Endometrial microvascular endothelial cells (primary cell): ENCODE measurements around the gene FAM24B. TPM values are rescaled to one million over a fixed set of nuclear protein-coding genes. Genes with fewer than 3 reads are reported as not detected.

Experiments used
- in situ Hi-C: cut with HindIII; loops from 2 replicates; pipeline ENCODE4 v1.10.0; 2017; ENCODE audit warnings: low sequenced_read_pairs, low pct_unique_long_range_greater_than_20kb; ENCODE audit errors: inconsistent ontology term
- total RNA-seq: library from RNA; depleted of rRNA; stranded (reverse); fragments of >200 nt; gene quantifications from one replicate; pipeline ENCODE4 v1.2.3, GENCODE V29; 2015; ENCODE audit errors: inconsistent ontology term

The FAM24B gene
- total RNA-seq, 1 donor from 2014 or later: 10.5 TPM

DNA sequence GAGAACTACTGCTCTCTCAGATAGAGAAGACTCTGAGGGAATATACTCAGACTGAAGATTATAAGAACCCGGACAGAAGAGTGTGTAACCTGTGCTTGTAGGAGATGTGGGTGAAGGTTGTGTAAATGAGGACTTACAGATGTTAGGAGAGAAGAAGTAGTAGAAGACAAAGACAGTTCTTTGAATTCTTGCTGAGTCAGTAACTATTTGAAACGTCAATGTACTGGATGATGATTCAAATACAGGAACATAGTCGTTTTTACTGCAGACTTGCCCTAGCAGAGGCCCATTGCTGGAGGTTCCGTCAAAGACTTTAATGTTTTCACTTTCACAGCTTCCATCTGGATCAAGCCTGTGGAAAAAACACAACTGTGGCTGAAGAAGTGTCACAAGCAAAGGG is 40.5 kb downstream of the FAM24B start:
- in situ Hi-C loops: no loop called here

DNA sequence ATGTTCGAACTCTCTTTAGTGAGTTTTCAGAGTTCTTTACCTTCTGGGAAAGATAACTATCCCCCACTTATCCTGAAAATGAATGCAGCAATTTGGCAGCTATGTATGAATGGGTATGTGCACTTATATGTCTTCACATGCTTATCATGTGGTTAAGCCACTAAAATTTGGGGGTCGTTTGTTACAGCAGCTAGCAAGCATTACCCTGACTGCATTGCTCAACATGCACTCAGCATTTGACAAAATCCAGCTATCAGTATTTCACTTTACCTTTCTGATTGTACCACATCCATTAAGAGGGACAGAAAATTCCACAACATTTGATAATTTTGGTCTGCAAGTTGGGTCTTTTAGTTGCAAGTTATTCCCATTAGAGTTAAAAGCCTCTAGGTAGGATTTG is 43.5 kb downstream of the FAM24B start:
- in situ Hi-C loops: no loop called here

DNA sequence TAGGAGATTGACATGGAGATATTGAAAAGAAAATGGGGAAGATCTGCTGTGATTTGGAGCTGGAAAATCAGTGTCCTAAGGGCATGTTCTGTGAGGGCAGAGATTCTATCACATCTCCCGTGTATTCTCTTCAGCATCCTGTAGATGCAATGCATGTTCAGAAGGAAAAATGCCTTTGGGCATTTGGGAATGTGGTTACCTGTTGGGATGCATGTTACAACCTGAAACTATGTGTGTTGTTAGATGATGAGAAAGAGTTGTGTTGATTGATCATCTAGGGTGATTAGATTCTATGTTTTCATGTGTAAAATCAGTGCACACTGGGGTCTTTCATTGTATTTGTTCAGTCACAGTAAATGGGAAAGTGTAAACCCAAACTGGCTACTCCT is 48.4 kb downstream of the FAM24B start:
- in situ Hi-C loops: no loop called here

DNA sequence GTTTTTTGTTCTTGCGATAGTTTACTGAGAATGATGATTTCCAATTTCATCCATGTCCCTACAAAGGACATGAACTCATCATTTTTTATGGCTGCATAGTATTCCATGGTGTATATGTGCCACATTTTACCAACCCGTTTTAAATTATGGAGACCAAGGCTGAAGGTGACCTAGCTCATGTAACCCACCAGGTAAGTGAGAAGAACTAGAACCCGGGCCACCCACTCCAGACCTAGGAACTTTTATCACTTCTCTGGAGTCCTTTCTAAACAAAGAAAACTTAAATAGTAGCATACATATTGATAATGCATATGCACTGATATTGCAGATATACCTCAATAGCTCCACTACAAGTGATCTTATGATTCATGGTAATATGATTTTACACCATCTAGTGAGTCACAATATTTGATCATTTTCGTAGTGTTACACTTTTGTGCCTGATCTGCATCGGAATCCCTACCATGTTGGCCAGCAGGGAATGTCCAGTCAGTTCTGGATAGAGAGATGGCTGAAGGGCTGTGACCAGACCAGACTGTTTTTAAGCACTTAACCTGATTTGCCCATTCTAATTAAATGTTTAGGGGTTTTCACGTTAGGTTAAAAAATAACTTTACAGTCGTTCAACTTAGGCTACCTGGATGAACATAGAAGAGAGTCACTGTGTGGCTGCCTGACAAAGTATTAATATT is 49.0 kb downstream of the FAM24B start:
- in situ Hi-C loops: no loop called here

DNA sequence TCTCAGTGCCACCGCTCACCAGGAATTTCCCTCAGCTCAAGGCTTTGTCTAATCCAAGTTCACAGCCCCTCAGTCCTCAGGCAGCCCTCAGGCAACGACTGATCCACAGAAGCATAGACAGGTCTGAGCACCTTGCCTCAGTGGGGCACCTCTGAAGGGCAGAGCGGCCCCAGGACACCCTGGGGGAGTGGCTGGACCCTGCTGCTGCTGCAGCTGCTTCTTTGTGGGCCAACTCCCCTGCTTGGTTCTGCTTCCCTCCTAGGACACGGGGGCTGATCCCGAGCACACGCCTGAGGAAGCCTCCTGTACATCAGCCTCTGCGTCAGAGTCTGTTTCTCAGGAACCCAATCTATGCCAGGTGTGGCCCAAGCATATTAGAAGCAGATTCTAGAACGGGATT is 49.9 kb downstream of the FAM24B start:
- in situ Hi-C loops: no loop called here

DNA sequence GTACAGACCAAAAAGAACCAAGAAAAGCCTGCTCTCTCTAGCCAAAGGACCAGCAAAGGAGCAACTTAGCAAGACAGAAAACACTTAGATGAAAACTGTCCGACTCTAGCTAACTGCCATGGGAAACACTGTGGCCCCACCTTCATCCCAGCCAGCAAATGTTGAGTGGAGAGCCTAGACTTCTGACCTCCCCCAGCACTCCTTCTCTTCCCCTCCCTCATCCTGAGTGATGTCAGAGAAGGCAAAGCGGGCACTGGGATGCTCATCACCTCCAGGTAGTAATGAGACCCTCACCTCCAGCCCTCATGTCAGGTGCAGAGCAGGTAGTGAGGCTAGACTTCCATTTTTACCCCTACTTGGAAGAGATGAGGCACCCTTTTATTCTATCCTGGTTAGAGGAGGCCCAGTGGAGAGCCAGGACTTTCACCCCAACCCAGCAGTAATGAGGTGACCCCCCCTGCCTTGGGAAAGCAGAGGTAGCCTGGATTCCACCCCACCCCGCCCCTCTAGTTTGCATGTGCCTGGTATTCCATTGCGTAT is 50.6 kb downstream of the FAM24B start:
- in situ Hi-C loops: no loop called here

DNA sequence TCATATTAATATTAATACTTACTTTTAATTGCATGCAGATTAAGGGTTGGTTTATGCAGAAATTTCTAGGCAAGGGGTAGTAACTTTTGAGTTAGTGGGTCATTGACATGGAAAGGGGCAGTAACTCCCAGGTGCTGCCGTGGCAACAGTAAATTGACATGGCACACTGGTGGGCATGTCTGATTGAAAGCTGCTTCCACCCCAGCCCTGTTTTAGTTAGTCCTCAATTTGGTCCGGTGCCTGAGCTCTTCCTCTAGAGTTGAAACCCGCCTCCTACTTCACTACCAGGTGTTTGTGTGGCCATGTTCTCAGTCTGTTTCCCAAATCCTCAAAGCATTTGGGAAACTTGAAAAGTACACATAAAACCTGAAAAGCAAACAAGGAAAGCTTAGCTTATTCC is 52.1 kb downstream of the FAM24B start:
- in situ Hi-C loops: no loop called here

DNA sequence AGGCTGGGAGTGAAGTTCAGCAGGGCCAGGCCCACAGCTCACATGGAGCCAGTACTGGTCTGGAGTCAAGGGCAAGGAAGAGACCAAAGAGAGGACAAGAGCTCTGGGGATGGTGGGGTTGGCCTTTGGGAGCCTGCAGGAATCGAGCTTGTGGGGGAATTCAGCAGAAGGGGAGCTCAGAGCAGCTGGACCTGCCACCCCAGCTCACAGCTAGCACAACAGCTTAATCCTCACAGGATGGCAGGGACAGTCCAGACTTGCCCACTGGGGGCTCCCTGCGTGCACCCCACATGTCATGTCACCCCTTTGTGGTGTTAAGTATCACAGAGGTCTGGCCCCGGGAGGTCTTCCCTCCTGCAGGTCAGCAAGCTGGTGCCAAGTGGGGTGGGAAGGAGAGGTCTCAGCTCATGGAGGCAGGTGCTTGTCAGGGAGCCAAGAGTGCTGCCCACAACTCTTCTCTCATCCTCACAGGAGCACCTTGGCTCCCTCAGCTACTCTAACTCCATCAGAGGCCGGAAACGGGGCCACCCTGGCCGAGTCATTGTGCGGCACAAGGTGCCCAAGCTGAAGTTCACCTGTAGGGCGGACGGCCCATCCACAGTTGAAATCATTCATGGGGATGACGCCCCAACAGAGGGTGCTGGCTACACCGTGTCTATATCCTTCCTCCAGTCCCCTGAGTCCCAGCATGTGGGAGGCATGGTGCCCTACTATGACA is 56.2 kb downstream of the FAM24B start:
- in situ Hi-C loops: no loop called here

DNA sequence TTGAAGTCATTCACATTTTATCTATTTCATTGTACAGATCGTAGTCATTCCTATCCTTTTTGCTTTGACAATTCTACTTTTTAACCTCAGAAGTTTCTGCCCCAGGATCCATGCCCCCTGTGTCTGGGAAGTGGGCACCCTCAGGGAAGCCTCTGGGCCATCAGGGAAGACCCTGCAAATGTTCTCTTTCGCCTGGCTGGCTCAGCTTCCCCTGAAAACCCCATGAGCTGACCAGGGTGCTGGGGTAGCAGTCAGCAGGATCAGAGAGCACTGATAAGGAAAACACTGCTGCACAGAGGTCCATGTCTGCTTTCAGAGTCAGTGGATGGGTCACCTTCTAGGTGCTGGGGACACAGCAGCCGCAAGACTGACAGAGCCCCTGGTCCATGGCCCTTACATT is 57.6 kb downstream of the FAM24B start:
- in situ Hi-C loops: no loop called here

DNA sequence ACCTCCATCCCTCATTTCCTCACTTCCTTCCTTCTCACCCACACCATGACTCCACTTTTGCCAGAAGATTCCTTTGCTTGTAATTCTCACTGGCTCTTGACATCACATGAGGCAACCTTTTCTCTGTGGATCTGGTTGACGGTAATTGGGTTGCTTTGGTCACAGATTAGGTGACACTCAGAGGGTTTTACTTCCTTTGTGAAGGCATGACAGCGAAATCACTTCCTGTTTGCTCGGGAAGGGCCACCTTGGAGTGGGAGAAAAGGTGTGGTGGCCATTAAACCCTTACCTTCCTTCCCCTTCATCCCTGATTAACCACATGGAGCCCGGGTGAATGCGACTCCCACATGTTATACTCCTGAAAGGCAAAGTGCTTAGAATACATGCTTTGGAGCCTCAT is 63.9 kb downstream of the FAM24B start:
- in situ Hi-C loops: no loop called here

DNA sequence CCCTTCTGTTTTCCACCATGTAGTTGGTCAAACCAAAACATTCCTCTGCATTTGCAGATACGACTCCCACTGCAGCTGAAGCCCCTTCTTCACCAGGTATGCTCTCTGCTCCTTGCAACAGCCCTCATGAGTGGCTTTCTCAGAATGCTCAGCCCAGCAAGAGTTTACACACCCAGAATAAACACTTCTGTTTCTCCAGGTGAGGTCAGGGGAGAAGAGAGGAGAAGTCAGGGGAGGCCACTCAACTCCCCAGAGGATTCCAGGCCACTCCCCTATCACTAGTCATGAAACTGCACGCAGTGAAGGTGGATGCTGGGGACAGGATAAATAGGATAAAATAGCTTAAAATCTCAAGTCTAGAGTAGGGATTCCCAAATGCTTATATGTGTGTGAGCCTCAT is 64.9 kb downstream of the FAM24B start:
- in situ Hi-C loops: no loop called here

DNA sequence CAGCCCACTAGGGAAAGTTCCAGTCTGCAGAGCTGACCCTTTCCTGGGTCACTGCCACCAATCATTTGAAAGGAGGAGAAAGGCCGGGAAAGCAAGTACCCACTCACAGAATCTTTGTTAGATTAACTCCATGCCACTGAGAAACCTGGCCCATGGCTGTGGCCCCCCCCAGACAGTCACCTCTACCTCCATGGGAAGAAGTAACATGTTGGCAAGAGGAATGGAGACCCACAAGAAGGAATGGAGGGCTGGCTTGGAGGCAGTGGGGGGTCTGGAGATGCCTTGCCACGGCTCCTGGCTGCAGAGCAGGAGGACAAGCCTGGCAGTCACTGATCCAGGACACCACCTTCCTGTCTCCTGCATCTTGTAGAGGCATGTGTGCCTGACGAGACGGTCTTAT is 66.6 kb downstream of the FAM24B start:
- in situ Hi-C loops: no loop called here

DNA sequence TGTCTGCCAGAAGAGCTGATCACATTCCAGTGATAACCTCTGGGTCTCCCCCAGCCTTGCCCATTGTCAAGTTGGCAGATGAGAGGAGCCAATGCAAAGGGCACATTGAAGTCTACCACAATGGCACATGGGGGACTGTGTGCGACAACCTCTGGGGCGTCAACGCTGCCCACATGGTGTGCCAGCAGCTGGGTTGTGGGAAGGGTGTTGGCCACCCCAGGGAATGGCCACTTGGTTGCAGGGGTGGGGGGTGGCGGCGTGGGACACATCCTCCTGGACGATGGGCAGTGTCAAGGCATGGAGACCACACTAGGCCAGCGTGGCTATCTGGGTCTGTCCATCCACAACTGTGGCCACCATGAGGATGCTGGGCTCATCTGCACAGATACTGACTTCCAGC is 77.1 kb downstream of the FAM24B start:
- in situ Hi-C loops: no loop called here

Other genes with a start within 250 kb of the FAM24B start
- gene C10orf120, start 179.7 kb downstream of the FAM24B start, total RNA-seq: not detected
- 1.3 TPM for gene CUZD1, start 33.7 kb downstream of the FAM24B start, total RNA-seq
- not detected for gene FAM24A, start 31.0 kb upstream of the FAM24B start, total RNA-seq
- gene C10orf88, start 74.6 kb upstream of the FAM24B start, total RNA-seq: 11.2 TPM
- 4.8 TPM for gene PSTK, start 100.8 kb upstream of the FAM24B start, total RNA-seq
- gene IKZF5, start 129.2 kb upstream of the FAM24B start, total RNA-seq: 4.6 TPM
- 4.8 TPM for gene ACADSB, start 129.4 kb upstream of the FAM24B start, total RNA-seq